HL-60 (cell line): ENCODE results near the gene DCC.

ENCODE experiments used
- DNase-seq, 2 experiments: peaks; one replicate each; pipeline ENCODE4 v3.0.0-alpha.2; 2010 to 2020; ENCODE audit warnings: low read depth in 1 of 2, low spot score in 1 of 2
- H3K27ac ChIP-seq: fragments of 250-450 bp; sonication (Bioruptor Pico); replicated peaks from 2 replicates; pipeline ENCODE4 v1.5.1; 2020; ENCODE audit warnings: mild to moderate bottlenecking, moderate library complexity
- H3K27me3 ChIP-seq: fragments of 250-450 bp; sonication (Bioruptor Pico); 2 replicates; pipeline ENCODE4 v1.5.1; 2021; ENCODE audit warnings: mild to moderate bottlenecking, moderate library complexity; ENCODE audit not compliant: insufficient read depth, poor library complexity, severe bottlenecking
- H3K4me3 ChIP-seq: replicated peaks from 2 replicates; pipeline ENCODE4 v1.5.1; 2011; ENCODE audit warnings: mild to moderate bottlenecking, control low read depth, low read length; ENCODE audit not compliant: insufficient read depth
- GABPA ChIP-seq: IDR thresholded peaks from 2 replicates; pipeline ENCODE4 v1.6.1; 2012; ENCODE audit warnings: low read depth
- POLR2AphosphoS5 ChIP-seq: IDR thresholded peaks from 2 replicates; pipeline ENCODE4 v1.6.1; 2012; ENCODE audit warnings: low read depth
- SPI1 ChIP-seq: IDR thresholded peaks from 2 replicates; pipeline ENCODE4 v1.6.1; 2012; ENCODE audit warnings: low read depth, mild to moderate bottlenecking, borderline replicate concordance
- TF ChIP-seq, protein P1 (sequence below): IDR thresholded peaks from one replicate; pipeline ENCODE4 v1.5.1; 2011; ENCODE audit warnings: low read length, control low read depth, inconsistent platforms; ENCODE audit not compliant: insufficient read depth
- TF ChIP-seq, protein P2 (sequence below): IDR thresholded peaks from 2 replicates; pipeline ENCODE4 v1.6.1; 2012; ENCODE audit warnings: low read depth; ENCODE audit not compliant: insufficient replicate concordance

Gene DCC

DNA sequence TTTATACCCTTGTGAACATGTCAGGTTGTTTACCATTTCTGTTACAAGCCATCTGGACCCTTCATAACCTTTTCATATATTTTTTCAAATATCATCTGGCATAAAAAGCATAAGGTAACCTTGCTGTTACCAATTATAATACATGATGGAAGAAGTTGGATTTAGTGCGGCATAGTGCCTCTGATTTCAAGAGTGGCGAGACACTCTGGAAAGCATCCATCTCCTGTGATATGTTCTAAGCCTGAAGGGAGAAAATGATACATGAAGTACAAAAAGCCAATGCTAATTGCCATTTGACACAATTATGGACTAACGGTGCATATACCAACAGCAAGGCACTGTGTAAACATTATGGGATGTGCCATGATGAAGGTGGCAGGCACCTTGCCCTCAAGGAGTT lies 75.1 kb downstream of the DCC start:
- H3K4me3 ChIP-seq = no peak overlapping the region
- H3K27me3 ChIP-seq = no peaks in the 10 kb centered on the region
- DNase-seq = no peak
- H3K27ac ChIP-seq = no peak overlapping the region
- TF ChIP-seq, protein P1, sequence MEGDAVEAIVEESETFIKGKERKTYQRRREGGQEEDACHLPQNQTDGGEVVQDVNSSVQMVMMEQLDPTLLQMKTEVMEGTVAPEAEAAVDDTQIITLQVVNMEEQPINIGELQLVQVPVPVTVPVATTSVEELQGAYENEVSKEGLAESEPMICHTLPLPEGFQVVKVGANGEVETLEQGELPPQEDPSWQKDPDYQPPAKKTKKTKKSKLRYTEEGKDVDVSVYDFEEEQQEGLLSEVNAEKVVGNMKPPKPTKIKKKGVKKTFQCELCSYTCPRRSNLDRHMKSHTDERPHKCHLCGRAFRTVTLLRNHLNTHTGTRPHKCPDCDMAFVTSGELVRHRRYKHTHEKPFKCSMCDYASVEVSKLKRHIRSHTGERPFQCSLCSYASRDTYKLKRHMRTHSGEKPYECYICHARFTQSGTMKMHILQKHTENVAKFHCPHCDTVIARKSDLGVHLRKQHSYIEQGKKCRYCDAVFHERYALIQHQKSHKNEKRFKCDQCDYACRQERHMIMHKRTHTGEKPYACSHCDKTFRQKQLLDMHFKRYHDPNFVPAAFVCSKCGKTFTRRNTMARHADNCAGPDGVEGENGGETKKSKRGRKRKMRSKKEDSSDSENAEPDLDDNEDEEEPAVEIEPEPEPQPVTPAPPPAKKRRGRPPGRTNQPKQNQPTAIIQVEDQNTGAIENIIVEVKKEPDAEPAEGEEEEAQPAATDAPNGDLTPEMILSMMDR = no peak
- TF ChIP-seq POLR2AphosphoS5 (no peak), SPI1 (no peak), GABPA (no peak)
- TF ChIP-seq, protein P2, sequence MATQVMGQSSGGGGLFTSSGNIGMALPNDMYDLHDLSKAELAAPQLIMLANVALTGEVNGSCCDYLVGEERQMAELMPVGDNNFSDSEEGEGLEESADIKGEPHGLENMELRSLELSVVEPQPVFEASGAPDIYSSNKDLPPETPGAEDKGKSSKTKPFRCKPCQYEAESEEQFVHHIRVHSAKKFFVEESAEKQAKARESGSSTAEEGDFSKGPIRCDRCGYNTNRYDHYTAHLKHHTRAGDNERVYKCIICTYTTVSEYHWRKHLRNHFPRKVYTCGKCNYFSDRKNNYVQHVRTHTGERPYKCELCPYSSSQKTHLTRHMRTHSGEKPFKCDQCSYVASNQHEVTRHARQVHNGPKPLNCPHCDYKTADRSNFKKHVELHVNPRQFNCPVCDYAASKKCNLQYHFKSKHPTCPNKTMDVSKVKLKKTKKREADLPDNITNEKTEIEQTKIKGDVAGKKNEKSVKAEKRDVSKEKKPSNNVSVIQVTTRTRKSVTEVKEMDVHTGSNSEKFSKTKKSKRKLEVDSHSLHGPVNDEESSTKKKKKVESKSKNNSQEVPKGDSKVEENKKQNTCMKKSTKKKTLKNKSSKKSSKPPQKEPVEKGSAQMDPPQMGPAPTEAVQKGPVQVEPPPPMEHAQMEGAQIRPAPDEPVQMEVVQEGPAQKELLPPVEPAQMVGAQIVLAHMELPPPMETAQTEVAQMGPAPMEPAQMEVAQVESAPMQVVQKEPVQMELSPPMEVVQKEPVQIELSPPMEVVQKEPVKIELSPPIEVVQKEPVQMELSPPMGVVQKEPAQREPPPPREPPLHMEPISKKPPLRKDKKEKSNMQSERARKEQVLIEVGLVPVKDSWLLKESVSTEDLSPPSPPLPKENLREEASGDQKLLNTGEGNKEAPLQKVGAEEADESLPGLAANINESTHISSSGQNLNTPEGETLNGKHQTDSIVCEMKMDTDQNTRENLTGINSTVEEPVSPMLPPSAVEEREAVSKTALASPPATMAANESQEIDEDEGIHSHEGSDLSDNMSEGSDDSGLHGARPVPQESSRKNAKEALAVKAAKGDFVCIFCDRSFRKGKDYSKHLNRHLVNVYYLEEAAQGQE = no peak

- no peak overlapping the region for H3K4me3 ChIP-seq
- DNase-seq = no peak
- H3K27me3 ChIP-seq = no peaks in the 10 kb centered on the region
- TF ChIP-seq POLR2AphosphoS5 (no peak), SPI1 (no peak), GABPA (no peak)
- TF ChIP-seq, protein P1 = no peak
- TF ChIP-seq, protein P2 = no peak
- H3K27ac ChIP-seq = no peak overlapping the region
Observed at GRCh38 chr18:52422985-52423601, 83.1 kb downstream of the DCC start.

DNA sequence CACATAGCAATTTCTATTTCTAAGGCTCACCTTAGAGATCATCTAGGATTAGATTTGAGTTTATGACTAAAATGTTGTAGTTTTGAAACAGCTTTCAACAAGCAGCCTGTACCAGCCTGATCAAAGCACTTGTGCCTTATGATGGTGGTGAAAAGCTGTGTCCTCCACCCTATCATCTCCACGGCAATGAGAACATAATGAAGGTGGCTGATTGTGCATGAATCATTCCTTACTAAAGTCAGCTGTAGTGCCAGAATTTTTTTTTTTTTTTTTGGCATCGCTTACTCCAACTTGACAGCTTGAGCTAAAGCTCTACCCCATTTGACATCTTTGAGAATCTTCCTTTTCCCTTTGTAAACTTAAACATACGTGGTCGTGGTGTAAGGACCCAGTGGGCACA lies 86.0 kb downstream of the DCC start:
- TF ChIP-seq GABPA (no peak), SPI1 (no peak), POLR2AphosphoS5 (no peak)
- TF ChIP-seq, protein P1 = no peak
- TF ChIP-seq, protein P2 = no peak
- no peak for DNase-seq
- no peak overlapping the region for H3K27ac ChIP-seq
- H3K27me3 ChIP-seq = no peaks in the 10 kb centered on the region
- H3K4me3 ChIP-seq = no peak overlapping the region
